SW480 (cell line): Measurements from ENCODE around the gene EIF2D.

ENCODE experiments used
- DNase-seq: peaks from one replicate; pipeline ENCODE4 v3.0.0-alpha.2; 2016; ENCODE audit warnings: low spot score

EIF2D gene

DNA sequence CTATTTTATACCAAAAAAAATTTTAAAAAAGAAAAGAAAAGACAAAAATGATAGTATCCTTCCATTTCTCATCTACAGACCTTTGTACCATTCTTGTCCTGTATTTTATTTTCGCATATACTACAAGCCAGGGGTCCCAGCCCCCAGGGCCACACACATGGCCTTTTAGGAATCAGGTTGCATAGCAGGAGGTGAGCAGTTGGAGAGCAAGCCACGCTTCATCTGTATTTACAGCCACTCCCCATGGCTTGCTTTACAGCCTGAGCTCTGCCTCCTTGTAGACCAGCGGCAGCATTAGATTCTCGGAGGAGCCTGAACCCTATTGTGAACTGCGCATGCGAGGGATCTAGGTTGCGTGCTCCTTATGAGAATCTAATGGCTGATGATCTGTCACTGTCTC is 65.2 kb downstream of the EIF2D start:
- DNase-seq, result no peak

- DNase-seq, result no peak
Measured at GRCh38 chr1:206545351-206545750, 66.9 kb downstream of the EIF2D start.

DNA sequence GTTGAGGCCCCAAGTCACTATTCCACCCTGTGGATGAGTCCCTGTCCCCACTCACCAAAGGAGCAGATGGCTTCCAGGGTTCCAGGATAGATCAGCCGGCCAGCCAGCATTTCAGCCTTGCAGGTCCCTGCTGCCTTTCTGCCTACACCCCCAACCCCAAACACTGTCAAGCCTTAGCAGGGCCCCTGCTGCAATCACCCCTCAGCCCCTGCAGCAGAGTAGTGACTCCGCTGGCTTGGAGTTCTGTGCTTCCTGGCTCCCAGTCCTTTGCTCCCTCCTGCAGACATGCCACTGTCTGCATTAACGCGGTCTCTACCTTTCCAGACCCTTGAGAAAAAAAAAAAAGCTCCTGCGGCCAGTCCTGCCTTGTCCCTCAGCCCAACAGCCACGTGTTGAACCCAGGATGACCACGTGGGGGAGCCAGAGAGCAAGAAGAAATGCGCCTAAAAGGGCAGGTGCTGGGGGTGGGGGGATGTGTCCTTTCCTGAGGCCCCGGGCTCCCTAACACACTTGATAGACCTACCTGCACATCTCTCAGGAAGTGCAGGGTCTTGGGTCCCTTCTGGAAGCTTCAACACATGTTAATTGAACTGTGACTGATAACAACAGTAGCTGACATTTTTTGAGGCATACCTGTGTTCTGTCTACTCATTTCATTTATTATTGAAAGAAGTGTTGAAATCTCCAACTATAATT is 67.6 kb downstream of the EIF2D start:
- peak; percentile 35 for DNase-seq
